ENCODE data around the gene PRKCA.
"Not testable (repeated sequence)": the region's sequence is repeated elsewhere in the genome, so short reads cannot be mapped to it uniquely, and the experiment has no call there.

The PRKCA gene

GRCh38 chr17:66275651-66276050 is 26.8 kb upstream of the PRKCA start:
- Histone ChIP-seq H3K27me3 (ENCODE audit: insufficient read depth, low read length) (no peaks in the 10 kb centered on the region), H3K4me3 (ENCODE audit: low read length) (no peak overlapping the region), H3K4me1 (ENCODE audit: insufficient read depth, low read length) (no peaks in the 10 kb centered on the region), H3K36me3 (ENCODE audit: insufficient read depth, low read length) (no peaks in the 10 kb centered on the region), H3K9me3 (ENCODE audit: low read length) (no peaks in the 10 kb centered on the region), H2AFZ (ENCODE audit: low read depth, low read length) (no peak overlapping the region)

GRCh38 chr17:66276328-66276937 is 26.0 kb upstream of the PRKCA start:
- Histone ChIP-seq H3K36me3 (ENCODE audit: insufficient read depth, low read length) (no peaks in the 10 kb centered on the region), H3K9me3 (ENCODE audit: low read length) (no peaks in the 10 kb centered on the region), H3K27me3 (ENCODE audit: insufficient read depth, low read length) (no peaks in the 10 kb centered on the region), H2AFZ (ENCODE audit: low read depth, low read length) (no peak overlapping the region), H3K4me1 (ENCODE audit: insufficient read depth, low read length) (no peaks in the 10 kb centered on the region), H3K4me3 (ENCODE audit: low read length) (no peak overlapping the region)

- no peaks in the 10 kb centered on the region for H3K4me1 ChIP-seq (ENCODE audit: insufficient read depth, low read length)
- no peaks in the 10 kb centered on the region for H3K36me3 ChIP-seq (ENCODE audit: insufficient read depth, low read length)
- no peak overlapping the region for H3K4me3 ChIP-seq (ENCODE audit: low read length)
- H3K9me3 ChIP-seq (ENCODE audit: low read length): no peaks in the 10 kb centered on the region
- no peak overlapping the region for H2AFZ ChIP-seq (ENCODE audit: low read depth, low read length)
- no peaks in the 10 kb centered on the region for H3K27me3 ChIP-seq (ENCODE audit: insufficient read depth, low read length)
These were observed 25.2 kb upstream of the PRKCA start for GRCh38 chr17:66277191-66277590.

- no peaks in the 10 kb centered on the region for H3K27me3 ChIP-seq (ENCODE audit: insufficient read depth, low read length)
- no peak overlapping the region for H2AFZ ChIP-seq (ENCODE audit: low read depth, low read length)
- no peaks in the 10 kb centered on the region for H3K4me1 ChIP-seq (ENCODE audit: insufficient read depth, low read length)
- H3K9me3 ChIP-seq (ENCODE audit: low read length): no peaks in the 10 kb centered on the region
- H3K36me3 ChIP-seq (ENCODE audit: insufficient read depth, low read length): no peaks in the 10 kb centered on the region
- H3K4me3 ChIP-seq (ENCODE audit: low read length): no peak overlapping the region
These were observed 20.6 kb upstream of the PRKCA start for GRCh38 chr17:66281661-66282369.

GRCh38 chr17:66283296-66283934 is 19.0 kb upstream of the PRKCA start:
- Histone ChIP-seq H3K4me3 (ENCODE audit: low read length) (no peak overlapping the region), H3K27me3 (ENCODE audit: insufficient read depth, low read length) (no peaks in the 10 kb centered on the region), H3K4me1 (ENCODE audit: insufficient read depth, low read length) (no peaks in the 10 kb centered on the region), H2AFZ (ENCODE audit: low read depth, low read length) (no peak overlapping the region), H3K36me3 (ENCODE audit: insufficient read depth, low read length) (no peaks in the 10 kb centered on the region), H3K9me3 (ENCODE audit: low read length) (no peaks in the 10 kb centered on the region)

- no peaks in the 10 kb centered on the region for H3K36me3 ChIP-seq (ENCODE audit: insufficient read depth, low read length)
- no peak overlapping the region for H2AFZ ChIP-seq (ENCODE audit: low read depth, low read length)
- H3K4me1 ChIP-seq (ENCODE audit: insufficient read depth, low read length): no peaks in the 10 kb centered on the region
- H3K4me3 ChIP-seq (ENCODE audit: low read length): no peak overlapping the region
- H3K27me3 ChIP-seq (ENCODE audit: insufficient read depth, low read length): no peaks in the 10 kb centered on the region
- H3K9me3 ChIP-seq (ENCODE audit: low read length): no peaks in the 10 kb centered on the region
These were observed 18.4 kb upstream of the PRKCA start for GRCh38 chr17:66283971-66284370.

- Histone ChIP-seq H3K4me1 (ENCODE audit: insufficient read depth, low read length) (no peaks in the 10 kb centered on the region), H3K36me3 (ENCODE audit: insufficient read depth, low read length) (no peaks in the 10 kb centered on the region), H2AFZ (ENCODE audit: low read depth, low read length) (no peak overlapping the region), H3K9me3 (ENCODE audit: low read length) (no peaks in the 10 kb centered on the region), H3K27me3 (ENCODE audit: insufficient read depth, low read length) (no peaks in the 10 kb centered on the region), H3K4me3 (ENCODE audit: low read length) (no peak overlapping the region)
These were observed 17.3 kb upstream of the PRKCA start for GRCh38 chr17:66285149-66285548.

GRCh38 chr17:66287911-66288310 is 14.5 kb upstream of the PRKCA start:
- Histone ChIP-seq H3K4me3 (ENCODE audit: low read length) (no peak overlapping the region), H3K4me1 (ENCODE audit: insufficient read depth, low read length) (no peaks in the 10 kb centered on the region), H3K27me3 (ENCODE audit: insufficient read depth, low read length) (no peaks in the 10 kb centered on the region), H3K36me3 (ENCODE audit: insufficient read depth, low read length) (no peaks in the 10 kb centered on the region), H3K9me3 (ENCODE audit: low read length) (no peaks in the 10 kb centered on the region), H2AFZ (ENCODE audit: low read depth, low read length) (no peak overlapping the region)

GRCh38 chr17:66290101-66290722 is 12.2 kb upstream of the PRKCA start:
- Histone ChIP-seq H3K36me3 (ENCODE audit: insufficient read depth, low read length) (no peaks in the 10 kb centered on the region), H3K4me1 (ENCODE audit: insufficient read depth, low read length) (no peaks in the 10 kb centered on the region), H3K4me3 (ENCODE audit: low read length) (no peak overlapping the region)

GRCh38 chr17:66292353-66292752 is 10.1 kb upstream of the PRKCA start:
- Histone ChIP-seq H3K4me3 (ENCODE audit: low read length) (no peak overlapping the region), H3K36me3 (ENCODE audit: insufficient read depth, low read length) (no peaks in the 10 kb centered on the region), H3K9me3 (ENCODE audit: low read length) (no peaks in the 10 kb centered on the region), H2AFZ (ENCODE audit: low read depth, low read length) (no peak overlapping the region), H3K27me3 (ENCODE audit: insufficient read depth, low read length) (no peaks in the 10 kb centered on the region), H3K4me1 (ENCODE audit: insufficient read depth, low read length) (no peaks in the 10 kb centered on the region)

More at GRCh38 chr17:66290101-66290722, 12.2 kb upstream of the PRKCA start:
- H3K27me3 ChIP-seq (ENCODE audit: insufficient read depth, low read length): no peaks in the 10 kb centered on the region
- H2AFZ ChIP-seq (ENCODE audit: low read depth, low read length): no peak overlapping the region
- H3K9me3 ChIP-seq (ENCODE audit: low read length): no peaks in the 10 kb centered on the region

- Histone ChIP-seq H3K4me3 (ENCODE audit: low read length) (no peak overlapping the region), H2AFZ (ENCODE audit: low read depth, low read length) (no peak overlapping the region), H3K4me1 (ENCODE audit: insufficient read depth, low read length) (peaks cover 2% of the 10 kb centered on the region), H3K27me3 (ENCODE audit: insufficient read depth, low read length) (no peaks in the 10 kb centered on the region), H3K9me3 (ENCODE audit: low read length) (no peaks in the 10 kb centered on the region), H3K36me3 (ENCODE audit: insufficient read depth, low read length) (no peaks in the 10 kb centered on the region)
These were observed 6.1 kb upstream of the PRKCA start for GRCh38 chr17:66296289-66296725.

GRCh38 chr17:66297443-66297842 is 5.0 kb upstream of the PRKCA start:
- H3K4me1 ChIP-seq (ENCODE audit: insufficient read depth, low read length); H3K27me3 ChIP-seq (ENCODE audit: insufficient read depth, low read length); H3K36me3 ChIP-seq (ENCODE audit: insufficient read depth, low read length); H2AFZ ChIP-seq (ENCODE audit: low read depth, low read length); H3K4me3 ChIP-seq (ENCODE audit: low read length); H3K9me3 ChIP-seq (ENCODE audit: low read length): not testable (repeated sequence)

- H3K4me3 ChIP-seq (ENCODE audit: low read length): no peak overlapping the region
- no peaks in the 10 kb centered on the region for H3K27me3 ChIP-seq (ENCODE audit: insufficient read depth, low read length)
These were observed 2.7 kb upstream of the PRKCA start for GRCh38 chr17:66299711-66300110.

More at GRCh38 chr17:66299711-66300110, 2.7 kb upstream of the PRKCA start:
- no peaks in the 10 kb centered on the region for H3K9me3 ChIP-seq (ENCODE audit: low read length)
- peaks cover 17% of the 10 kb centered on the region for H3K4me1 ChIP-seq (ENCODE audit: insufficient read depth, low read length)
- no peaks in the 10 kb centered on the region for H3K36me3 ChIP-seq (ENCODE audit: insufficient read depth, low read length)
- H2AFZ ChIP-seq (ENCODE audit: low read depth, low read length): no peak overlapping the region

Measured in neuron (in vitro differentiated cells).